ENCODE data around the gene KDM4C. TPM values are rescaled to one million over a fixed set of nuclear protein-coding genes. Genes with fewer than 3 reads are reported as not detected.

The KDM4C gene
- total RNA-seq, 1 experiment from 2014 or later, result 4.8 TPM

GRCh38 chr9:6779417-6780241 lies 21.9 kb downstream of the KDM4C start:
- ChIA-PET POLR2A (ENCODE audit: low non-redundant PET) (no interaction called here), CTCF (interaction anchor here (0.6 kb wide), 1 partner anchor 48 kb away, joined by 3 read pairs; no protein-coding TSS in a partner anchor)
- intact Hi-C loops (cut with micrococcal nuclease; ENCODE audit: unreplicated experiment), result no loop called here
- no peak overlapping the region for H3K4me3 ChIP-seq (ENCODE audit: low read depth, low read length, poor library complexity, severe bottlenecking)
- H3K27me3 ChIP-seq (replicated peaks; ENCODE audit: insufficient read depth, low read depth, low read length, poor library complexity), result no peaks in the 10 kb centered on the region
- TF ChIP-seq EZH2 (IDR thresholded peaks at IDR 0.05; ENCODE audit: borderline replicate concordance, low read depth, low read length, poor library complexity, severe bottlenecking) (no peak), CTCF (conservative IDR thresholded peaks at IDR 0.05; ENCODE audit: low read depth, low read length) (no peak)
- BruUV-seq (replicated peaks), result no TSS peak
- H3K9me3 ChIP-seq (ENCODE audit: low read depth, low read length, poor library complexity, severe bottlenecking), result no peaks in the 10 kb centered on the region
- no peaks in the 10 kb centered on the region for H3K4me1 ChIP-seq (ENCODE audit: insufficient read depth, low read length, poor library complexity, severe bottlenecking)
- H3K36me3 ChIP-seq (ENCODE audit: insufficient read depth, low read length, poor library complexity, severe bottlenecking), result no peaks in the 10 kb centered on the region
- DNase-seq (ENCODE audit: low spot score), result peak; percentile 28
- no peak overlapping the region for H3K27ac ChIP-seq (ENCODE audit: low read depth, low read length, poor library complexity, severe bottlenecking)

- CTCF ChIA-PET, result no interaction called here
- intact Hi-C loops (cut with micrococcal nuclease; ENCODE audit: unreplicated experiment), result no loop called here
Measured at GRCh38 chr9:6780690-6781089, 22.9 kb downstream of the KDM4C start.

GRCh38 chr9:6781476-6781875 lies 23.7 kb downstream of the KDM4C start:
- Histone ChIP-seq H3K27me3 (replicated peaks; ENCODE audit: insufficient read depth, low read depth, low read length, poor library complexity) (no peaks in the 10 kb centered on the region), H3K4me3 (ENCODE audit: low read depth, low read length, poor library complexity, severe bottlenecking) (no peak overlapping the region), H3K4me1 (ENCODE audit: insufficient read depth, low read length, poor library complexity, severe bottlenecking) (no peaks in the 10 kb centered on the region), H3K9me3 (ENCODE audit: low read depth, low read length, poor library complexity, severe bottlenecking) (no peaks in the 10 kb centered on the region), H3K27ac (ENCODE audit: low read depth, low read length, poor library complexity, severe bottlenecking) (no peak overlapping the region), H3K36me3 (ENCODE audit: insufficient read depth, low read length, poor library complexity, severe bottlenecking) (no peaks in the 10 kb centered on the region)
- no peak for DNase-seq (ENCODE audit: low spot score)
- intact Hi-C loops (cut with micrococcal nuclease; ENCODE audit: unreplicated experiment), result no loop called here
- TF ChIP-seq EZH2 (IDR thresholded peaks at IDR 0.05; ENCODE audit: borderline replicate concordance, low read depth, low read length, poor library complexity, severe bottlenecking), result no peak
- no peak for TF ChIP-seq CTCF (conservative IDR thresholded peaks at IDR 0.05; ENCODE audit: low read depth, low read length)
- BruUV-seq (replicated peaks), result no TSS peak
- POLR2A ChIA-PET (ENCODE audit: low non-redundant PET), result no interaction called here
- CTCF ChIA-PET, result no interaction called here

More at GRCh38 chr9:6780690-6781089, 22.9 kb downstream of the KDM4C start:
- no TSS peak for BruUV-seq (replicated peaks)
- Histone ChIP-seq H3K27me3 (replicated peaks; ENCODE audit: insufficient read depth, low read depth, low read length, poor library complexity) (no peaks in the 10 kb centered on the region), H3K4me1 (ENCODE audit: insufficient read depth, low read length, poor library complexity, severe bottlenecking) (no peaks in the 10 kb centered on the region), H3K4me3 (ENCODE audit: low read depth, low read length, poor library complexity, severe bottlenecking) (no peak overlapping the region), H3K36me3 (ENCODE audit: insufficient read depth, low read length, poor library complexity, severe bottlenecking) (no peaks in the 10 kb centered on the region), H3K27ac (ENCODE audit: low read depth, low read length, poor library complexity, severe bottlenecking) (no peak overlapping the region), H3K9me3 (ENCODE audit: low read depth, low read length, poor library complexity, severe bottlenecking) (no peaks in the 10 kb centered on the region)
- POLR2A ChIA-PET (ENCODE audit: low non-redundant PET), result no interaction called here
- TF ChIP-seq CTCF (conservative IDR thresholded peaks at IDR 0.05; ENCODE audit: low read depth, low read length), result no peak
- no peak for TF ChIP-seq EZH2 (IDR thresholded peaks at IDR 0.05; ENCODE audit: borderline replicate concordance, low read depth, low read length, poor library complexity, severe bottlenecking)
- DNase-seq (ENCODE audit: low spot score), result no peak
